IPS DF 6.9 (cell line): ENCODE measurements around the gene P2RY13.

Source experiments
- DNase-seq: peaks from one replicate; pipeline ENCODE4 v3.0.0-alpha.2; 2013; ENCODE audit warnings: low read depth, low spot score
- H3K27ac ChIP-seq: one replicate; pipeline ENCODE4 v1.5.1; 2013; ENCODE audit warnings: low read length, control low read depth
- H3K27me3 ChIP-seq: 2 replicates; pipeline ENCODE4 v1.6.1; 2013; ENCODE audit warnings: mild to moderate bottlenecking, low read length; ENCODE audit not compliant: control insufficient read depth, insufficient read depth
- H3K36me3 ChIP-seq: 2 replicates; pipeline ENCODE4 v1.6.1; 2013; ENCODE audit warnings: low read length; ENCODE audit not compliant: control insufficient read depth, insufficient read depth
- H3K4me1 ChIP-seq: 2 replicates; pipeline ENCODE4 v1.6.1; 2013; ENCODE audit warnings: low read length; ENCODE audit not compliant: control insufficient read depth, insufficient read depth
- H3K4me3 ChIP-seq: 2 replicates; pipeline ENCODE4 v1.5.1; 2013; ENCODE audit warnings: mild to moderate bottlenecking, low read length
- H3K9me3 ChIP-seq: 2 replicates; pipeline ENCODE4 v1.6.1; 2013; ENCODE audit warnings: low read length, inconsistent platforms; ENCODE audit not compliant: control insufficient read depth, insufficient read depth
- WGBS: extraction: QIAGEN DNeasy Blood & Tissue Kit; methylation state at CpG from one replicate; pipeline ENCODE4 v1.1.7; 2013; ENCODE audit warnings: mixed read lengths, missing lambda C conversion rate; ENCODE audit not compliant: insufficient read length, insufficient coverage; 5-methylcytosine and 5-hydroxymethylcytosine counted together

Gene P2RY13

DNA sequence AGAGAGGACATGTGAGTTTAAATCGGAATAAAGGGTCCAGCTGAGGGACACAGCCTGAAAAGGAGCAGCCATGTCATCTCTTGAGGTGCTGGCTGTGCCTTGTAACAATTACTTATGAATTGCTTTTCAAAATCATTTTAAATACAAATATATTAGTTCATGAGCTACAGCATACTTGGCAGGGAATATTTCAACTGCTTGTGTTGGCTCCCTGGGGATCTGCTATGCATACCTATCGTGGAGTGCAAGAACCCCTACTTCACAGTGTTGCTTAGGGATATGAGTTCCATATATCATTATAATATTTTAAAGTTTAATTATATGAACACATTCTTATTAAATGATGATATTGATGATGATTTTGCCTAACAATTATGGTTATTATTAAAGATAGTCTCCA, 31.9 kb downstream of the P2RY13 start:
- H3K27me3 ChIP-seq = no peaks in the 10 kb centered on the region
- H3K4me1 ChIP-seq = no peaks in the 10 kb centered on the region
- H3K4me3 ChIP-seq = no peak overlapping the region
- H3K9me3 ChIP-seq = no peaks in the 10 kb centered on the region
- no peaks in the 10 kb centered on the region; the same call in 1 of the 2 replicates for H3K36me3 ChIP-seq
- no CpG with 5 or more reads among the region's 2 CpGs for WGBS
- DNase-seq = no peak
- H3K27ac ChIP-seq = no peak overlapping the region

- Histone ChIP-seq H3K4me1 (no peaks in the 10 kb centered on the region), H3K4me3 (no peak overlapping the region), H3K27ac (no peak overlapping the region), H3K27me3 (no peaks in the 10 kb centered on the region), H3K9me3 (no peaks in the 10 kb centered on the region), H3K36me3 (no peaks in the 10 kb centered on the region; the same call in 1 of the 2 replicates)
- DNase-seq = no peak
- WGBS = no CpG with 5 or more reads among the region's 3 CpGs
Measured at GRCh38 chr3:151296226-151296625, 33.1 kb downstream of the P2RY13 start.

GRCh38 chr3:151293127-151293526, 36.2 kb downstream of the P2RY13 start:
- H3K27ac ChIP-seq = no peak overlapping the region
- no peak for DNase-seq
- no CpG with 5 or more reads among the region's 6 CpGs for WGBS

DNA sequence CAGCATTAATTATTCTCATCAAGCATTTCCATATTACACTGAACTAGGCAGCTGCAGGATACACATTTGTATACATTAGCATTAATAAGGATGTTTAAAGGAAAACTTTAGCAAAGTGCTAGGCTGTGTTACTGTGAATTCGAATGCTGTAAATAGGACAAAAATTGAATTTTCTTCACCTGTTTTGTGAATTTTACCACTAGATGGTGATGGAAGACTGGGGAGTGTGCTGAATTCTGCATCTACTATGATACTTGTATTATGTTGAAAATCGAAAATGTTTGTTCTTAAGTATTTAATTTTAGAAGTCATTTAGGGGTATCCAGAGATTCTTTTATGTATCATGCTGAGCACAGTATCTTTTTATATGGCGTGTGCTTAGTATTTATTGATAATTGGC, 38.7 kb downstream of the P2RY13 start:
- no peaks in the 10 kb centered on the region for H3K36me3 ChIP-seq
- H3K4me3 ChIP-seq = no peak overlapping the region
- H3K27ac ChIP-seq = no peak overlapping the region
- no peaks in the 10 kb centered on the region for H3K4me1 ChIP-seq
- no peak for DNase-seq
- WGBS = no CpG with 5 or more reads among the region's 3 CpGs
- H3K9me3 ChIP-seq = no peaks in the 10 kb centered on the region
- H3K27me3 ChIP-seq = no peaks in the 10 kb centered on the region

More at GRCh38 chr3:151293127-151293526, 36.2 kb downstream of the P2RY13 start:
- H3K4me1 ChIP-seq = no peaks in the 10 kb centered on the region
- H3K36me3 ChIP-seq = no peaks in the 10 kb centered on the region
- no peaks in the 10 kb centered on the region for H3K9me3 ChIP-seq
- H3K27me3 ChIP-seq = no peaks in the 10 kb centered on the region
- no peak overlapping the region for H3K4me3 ChIP-seq

DNA sequence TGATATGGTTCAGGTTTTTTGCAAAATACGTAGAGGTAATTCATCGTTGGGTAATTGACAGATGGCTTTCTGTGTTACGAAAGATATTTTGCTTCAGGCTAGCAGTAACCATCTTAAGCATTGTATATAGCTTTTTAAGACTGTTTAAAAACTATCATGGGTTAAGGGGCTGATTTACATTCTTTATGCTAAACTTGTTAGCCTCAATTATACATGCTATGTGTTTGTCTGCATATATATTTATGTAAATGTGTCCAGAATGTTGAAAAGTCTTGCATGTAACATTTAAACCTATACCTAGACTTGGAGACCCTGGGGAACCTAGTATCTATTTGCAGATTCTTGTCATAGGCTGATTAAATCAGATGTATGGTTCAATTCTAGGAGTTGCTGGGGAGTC, 39.9 kb downstream of the P2RY13 start:
- no peak for DNase-seq
- WGBS = no CpG with 5 or more reads among the region's 3 CpGs
- Histone ChIP-seq H3K27me3 (no peaks in the 10 kb centered on the region), H3K4me1 (no peaks in the 10 kb centered on the region), H3K9me3 (no peaks in the 10 kb centered on the region), H3K27ac (no peak overlapping the region), H3K36me3 (no peaks in the 10 kb centered on the region), H3K4me3 (no peak overlapping the region)

DNA sequence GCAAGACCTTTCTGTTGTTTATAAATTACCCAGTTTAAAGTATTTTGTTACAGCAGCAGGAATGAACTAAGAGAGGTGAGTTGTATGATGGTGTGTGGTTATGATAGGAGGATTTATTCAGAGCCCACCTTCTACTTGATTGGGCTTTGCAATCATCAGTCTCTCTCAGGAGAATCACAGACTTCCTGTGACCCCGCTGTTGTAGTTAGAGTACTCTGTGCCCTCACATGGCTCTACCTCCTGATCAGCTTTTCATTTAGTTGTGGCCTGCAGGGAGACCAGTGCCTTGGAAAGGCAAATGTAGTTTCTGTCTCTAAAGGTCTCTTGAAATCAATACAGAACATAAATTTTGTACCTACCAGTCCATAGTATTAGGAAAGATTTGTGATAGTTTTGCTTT, 43.4 kb downstream of the P2RY13 start:
- no peaks in the 10 kb centered on the region for H3K4me1 ChIP-seq
- H3K27ac ChIP-seq = no peak overlapping the region
- H3K36me3 ChIP-seq = no peaks in the 10 kb centered on the region
- no peak for DNase-seq
- WGBS = no CpG with 5 or more reads among the region's 1 CpG
- H3K4me3 ChIP-seq = no peak overlapping the region
- no peaks in the 10 kb centered on the region for H3K27me3 ChIP-seq
- no peaks in the 10 kb centered on the region for H3K9me3 ChIP-seq

DNA sequence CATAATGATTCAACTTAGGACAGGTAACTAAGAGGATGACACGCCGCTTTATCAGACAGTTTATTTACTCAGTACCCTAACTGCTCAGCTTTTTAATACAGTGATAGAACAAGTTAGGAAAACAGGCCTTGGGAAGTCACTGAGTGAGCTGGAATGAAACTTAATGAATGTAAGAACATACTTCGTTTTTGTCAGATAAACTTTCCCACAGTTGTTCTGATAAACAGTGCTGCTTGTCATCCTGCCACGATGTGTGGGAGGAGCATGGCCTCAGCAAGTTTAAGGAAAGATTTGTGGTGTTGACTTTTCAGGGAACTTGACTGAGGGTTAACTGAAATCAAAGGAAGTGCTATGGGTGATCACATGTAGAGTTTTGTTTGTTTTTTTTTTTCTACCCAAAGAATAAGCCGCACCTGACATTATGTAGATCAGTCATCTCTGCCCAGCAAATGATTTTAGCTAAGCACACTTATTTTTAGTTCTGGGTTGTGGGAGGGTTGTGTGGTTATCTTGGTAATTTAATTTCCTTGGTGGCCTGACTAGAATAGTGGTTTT, 45.4 kb downstream of the P2RY13 start:
- Histone ChIP-seq H3K4me1 (no peaks in the 10 kb centered on the region), H3K27ac (no peak overlapping the region), H3K36me3 (no peaks in the 10 kb centered on the region), H3K9me3 (no peaks in the 10 kb centered on the region), H3K27me3 (no peaks in the 10 kb centered on the region), H3K4me3 (no peak overlapping the region)
- DNase-seq = no peak
- WGBS = no CpG with 5 or more reads among the region's 5 CpGs

GRCh38 chr3:151283387-151283786, 46.0 kb downstream of the P2RY13 start:
- Histone ChIP-seq H3K27ac (no peak overlapping the region), H3K36me3 (no peaks in the 10 kb centered on the region), H3K4me1 (no peaks in the 10 kb centered on the region), H3K4me3 (no peak overlapping the region), H3K27me3 (no peaks in the 10 kb centered on the region), H3K9me3 (no peaks in the 10 kb centered on the region)
- no peak for DNase-seq
- WGBS = no CpG with 5 or more reads among the region's 4 CpGs

GRCh38 chr3:151282921-151283320, 46.4 kb downstream of the P2RY13 start:
- no peak overlapping the region for H3K27ac ChIP-seq
- no peaks in the 10 kb centered on the region for H3K9me3 ChIP-seq
- no peaks in the 10 kb centered on the region for H3K4me1 ChIP-seq
- no CpG with 5 or more reads among the region's 1 CpG for WGBS
- H3K36me3 ChIP-seq = no peaks in the 10 kb centered on the region
- H3K4me3 ChIP-seq = no peak overlapping the region
- DNase-seq = no peak
- H3K27me3 ChIP-seq = no peaks in the 10 kb centered on the region

GRCh38 chr3:151281671-151282324, 47.6 kb downstream of the P2RY13 start:
- no peak for DNase-seq
- H3K9me3 ChIP-seq = no peaks in the 10 kb centered on the region
- H3K4me1 ChIP-seq = no peaks in the 10 kb centered on the region
- no peak overlapping the region for H3K4me3 ChIP-seq
- H3K27ac ChIP-seq = no peak overlapping the region
- no peaks in the 10 kb centered on the region for H3K27me3 ChIP-seq
- H3K36me3 ChIP-seq = no peaks in the 10 kb centered on the region
- WGBS = no CpG with 5 or more reads among the region's 9 CpGs

DNA sequence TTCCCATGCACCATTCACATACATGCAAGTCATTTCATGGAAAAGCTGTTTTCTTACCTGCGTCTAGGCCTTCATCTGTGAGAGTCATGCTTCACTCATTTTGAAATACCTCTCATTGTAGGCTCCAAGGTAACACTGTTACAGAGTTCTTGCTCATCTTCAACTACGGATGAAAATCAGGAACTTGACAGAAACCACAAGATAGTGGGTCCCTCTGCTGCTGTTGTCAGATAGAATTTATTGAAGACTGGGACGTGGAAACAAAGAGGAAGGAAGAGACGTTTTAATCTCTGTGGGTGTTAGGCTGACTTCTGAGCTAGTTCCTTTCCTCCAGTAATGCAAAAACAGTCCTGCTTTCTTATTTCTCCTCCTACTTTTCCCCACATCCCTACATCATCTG, 51.1 kb downstream of the P2RY13 start, which contains the start of gene P2RY14:
TSS of gene P2RY14 (minus strand) at position 313 of the 400 bp plus-strand sequence. CDS start 64,226 bp downstream, outside the sequence.
- no peak for DNase-seq
- Histone ChIP-seq H3K9me3 (no peaks in the 10 kb centered on the region), H3K4me3 (no peak within 1 kb of the TSS), H3K27me3 (no peaks in the 10 kb centered on the region), H3K36me3 (no peaks in the 10 kb centered on the region), H3K27ac (no peak within 1 kb of the TSS), H3K4me1 (no peaks in the 10 kb centered on the region)
- no CpG with 5 or more reads among the region's 4 CpGs for WGBS
